A549 (cell line): ENCODE data around the gene DTD2. TPM values are rescaled to one million over a fixed set of nuclear protein-coding genes. Genes with fewer than 3 reads are reported as not detected.

Source experiments
- ATAC-seq, 2 experiments: fragments of 200-7000 bp in 1 of 2; fragments of >200 bp in 1 of 2; cut with Nextera tagmentation in 1 of 2; cut with Tn5 transposase in 1 of 2; 3 replicates each; pipeline versions ENCODE4 v1.8.0 to v1.9.1; 2018 to 2020; ENCODE audit warnings: mild to moderate bottlenecking in 1 of 2, moderate library complexity in 1 of 2
- CTCF ChIA-PET: fragments of 300-600 bp; sonication (Branson Sonifier 250); formaldehyde crosslinking; extraction: SDS; loops from one replicate; lab custom pipeline; 2021; ENCODE audit warnings: antibody characterized with exemption, inconsistent platforms; lab: Yijun Ruan, JAX
- POLR2A ChIA-PET: fragments of 350-600 bp; formaldehyde crosslinking; extraction: SDS; loops from one replicate; lab custom pipeline; 2021; ENCODE audit warnings: antibody characterized with exemption, inconsistent platforms; lab: Yijun Ruan, JAX
- DNase-seq, 2 experiments: peaks; one replicate each; pipeline versions ENCODE4 v3.0.0 to v3.0.0-alpha.2; 2011 to 2016; ENCODE audit warnings: low read depth in 1 of 2, low spot score in 1 of 2
- FAIRE-seq: peaks from 2 replicates; lab custom pipeline; 2011; peaks lifted over from hg19 to GRCh38; lab: Jason Lieb, UNC
- H3K27ac ChIP-seq, 2 experiments: fragments of >200 bp; sonication (Bioruptor Twin); formaldehyde crosslinking; 3 replicates each; pipeline ENCODE4 v1.5.1; 2016 to 2017
- H3K4me1 ChIP-seq: fragments of >200 bp; sonication (Bioruptor Twin); formaldehyde crosslinking; 3 replicates; pipeline ENCODE4 v1.6.1; 2016
- H3K4me2 ChIP-seq: fragments of >200 bp; sonication (Bioruptor Twin); formaldehyde crosslinking; 3 replicates; pipeline ENCODE4 v1.6.1; 2016
- H3K4me3 ChIP-seq: fragments of >200 bp; sonication (Bioruptor Twin); formaldehyde crosslinking; 3 replicates; pipeline ENCODE4 v1.5.1; 2016
- H3K9me3 ChIP-seq: fragments of >200 bp; sonication (Bioruptor Twin); formaldehyde crosslinking; 3 replicates; pipeline ENCODE4 v1.6.1; 2016
- CBX8 ChIP-seq: fragments of 200-600 bp; sonication (generic); IDR thresholded peaks from 2 replicates; pipeline ENCODE4 v1.6.1; 2016
- CEBPB ChIP-seq, 2 experiments: fragments of >200 bp in 1 of 2; sonication (Bioruptor Twin) in 1 of 2; formaldehyde crosslinking in 1 of 2; IDR thresholded peaks; 2 replicates each; pipeline ENCODE4 v1.6.1; 2012 to 2016
- CTCF ChIP-seq: fragments of >200 bp; sonication (Bioruptor Twin); formaldehyde crosslinking; IDR thresholded peaks from 3 replicates; pipeline ENCODE4 v1.5.1; 2016
- E2F6 ChIP-seq: IDR thresholded peaks from 2 replicates; pipeline ENCODE4 v1.6.1; 2012; ENCODE audit warnings: low read depth, borderline replicate concordance
- ESRRA ChIP-seq: fragments of 150-350 bp; IDR thresholded peaks from 2 replicates; pipeline ENCODE4 v1.6.1; 2014; ENCODE audit warnings: mild to moderate bottlenecking, low read length, borderline replicate concordance
- FOSB ChIP-seq: fragments of 250-450 bp; sonication (Bioruptor Pico); IDR thresholded peaks from 2 replicates; pipeline ENCODE4 v1.5.0; 2020; ENCODE audit warnings: mild to moderate bottlenecking, moderate library complexity
- HDAC2 ChIP-seq: fragments of 200-600 bp; sonication (generic); IDR thresholded peaks from 2 replicates; pipeline ENCODE4 v1.6.1; 2016
- MYC ChIP-seq: IDR thresholded peaks from 2 replicates; pipeline ENCODE4 v1.6.1; 2012; ENCODE audit warnings: mild to moderate bottlenecking, inconsistent platforms, low read length, improper control_type of control experiment, borderline replicate concordance
- NFE2L2 ChIP-seq: fragments of 150-350 bp; conservative IDR thresholded peaks from 2 replicates; pipeline ENCODE4 v1.6.1; 2014; ENCODE audit warnings: low read length
- NR3C1 ChIP-seq: fragments of >200 bp; sonication (Bioruptor Twin); formaldehyde crosslinking; IDR thresholded peaks from 3 replicates; pipeline ENCODE4 v1.6.1; 2017
- POLR2A ChIP-seq: IDR thresholded peaks from 2 replicates; pipeline ENCODE4 v1.6.1; 2012; ENCODE audit warnings: mild to moderate bottlenecking, low read length
- POLR2AphosphoS2 ChIP-seq: conservative IDR thresholded peaks from 2 replicates; pipeline ENCODE4 v1.6.1; 2012; ENCODE audit warnings: low read length, improper control_type of control experiment, inconsistent platforms
- RARB ChIP-seq: fragments of 250-450 bp; sonication (Bioruptor Pico); IDR thresholded peaks from 2 replicates; pipeline ENCODE4 v1.8.0; 2021; ENCODE audit warnings: mild to moderate bottlenecking, moderate library complexity
- REST ChIP-seq: fragments of 200-600 bp; sonication (generic); IDR thresholded peaks from 2 replicates; pipeline ENCODE4 v1.6.1; 2016; ENCODE audit warnings: antibody characterized with exemption, mild to moderate bottlenecking, moderate library complexity
- RFX5 ChIP-seq: fragments of 450-650 bp; IDR thresholded peaks from 2 replicates; pipeline ENCODE4 v1.7.1; 2014; ENCODE audit warnings: antibody characterized with exemption, mild to moderate bottlenecking, moderate library complexity
- ZC3H11A ChIP-seq: fragments of 450-650 bp; IDR thresholded peaks from 2 replicates; pipeline ENCODE4 v1.6.1; 2014; ENCODE audit warnings: antibody characterized with exemption, mild to moderate bottlenecking
- WGBS: methylation state at CpG from one replicate; pipeline ENCODE4 v1.1.6; 2017; ENCODE audit errors: missing lambda C conversion rate; 5-methylcytosine and 5-hydroxymethylcytosine counted together
- polyA plus RNA-seq, 4 experiments: library from polyadenylated mRNA; depleted of rRNA in 3 of 4; stranded (reverse); fragments of >200 nt; fragmentation: RNase III in 1 of 4; extraction: RNeasy Plus Mini Kit Qiagen cat#74134 plus additional on column Dnase treatment in 1 of 4; gene quantifications; 2 replicates in 3 of 4; 3 replicates in 1 of 4; pipeline ENCODE4 v1.2.3, GENCODE V29; 2011 to 2017

The DTD2 gene
- polyA plus RNA-seq, 2 of the 4 experiments (the other 2 are of a cell fraction): 28.5 to 39.5 TPM

- DNase-seq (peak in 1 of 2 experiments; percentile 13), ATAC-seq (peak; percentile 70 to 80), FAIRE-seq (no peak)
- POLR2A ChIA-PET: no interaction called here
- H3K27ac ChIP-seq: peak overlapping the region; percentile 10 to 44; a peak in 5 of 6 replicates
- WGBS: 0% methylated on average over 1 of the region's 1 CpG
- no peak overlapping the region for H3K4me3 ChIP-seq
- H3K9me3 ChIP-seq: no peaks in the 10 kb centered on the region
- H3K4me2 ChIP-seq: peak overlapping the region; percentile 55
- H3K4me1 ChIP-seq: peaks cover 53% of the 10 kb centered on the region
- CTCF ChIA-PET: interaction anchor here (1.3 to 1.4 kb wide), 2 partner anchors 20 to 35 kb away, joined by 3 to 4 read pairs; no protein-coding TSS in a partner anchor
- TF ChIP-seq CEBPB (IDR thresholded peaks at IDR 0.05): peak; percentile 48 to 58; a peak in 3 of 4 replicates
- TF ChIP-seq POLR2A: no peak
- no peak for TF ChIP-seq MYC
- no peak for TF ChIP-seq NR3C1
- TF ChIP-seq RARB (CRISPR knock-in tag): no peak
Observed at GRCh38 chr14:31414190-31414833, 43.0 kb downstream of the DTD2 start.

GRCh38 chr14:31411218-31411727 is 46.0 kb downstream of the DTD2 start:
- no peaks in the 10 kb centered on the region for H3K9me3 ChIP-seq
- FAIRE-seq: no peak

GRCh38 chr14:31410048-31410650 is 47.2 kb downstream of the DTD2 start:
- no peak overlapping the region for H3K4me2 ChIP-seq
- no peak for ATAC-seq
- no peak for FAIRE-seq
- POLR2A ChIA-PET: interaction anchor here (1.8 kb wide), 1 partner anchor 10 kb away, joined by 7 read pairs; the partner anchor contains the start of gene HEATR5A
- no peak overlapping the region for H3K27ac ChIP-seq
- no peak for DNase-seq
- no peak overlapping the region for H3K4me3 ChIP-seq
- WGBS: 89% methylated on average over 3 of the region's 3 CpGs
- no peaks in the 10 kb centered on the region for H3K9me3 ChIP-seq
- peaks cover 31% of the 10 kb centered on the region for H3K4me1 ChIP-seq
- CTCF ChIA-PET: interaction anchor here (1.2 kb wide), 1 partner anchor 10 kb away, joined by 3 read pairs; the partner anchor contains the start of gene HEATR5A
- TF ChIP-seq CTCF (no peak), ZC3H11A (no peak), REST (no peak), RFX5 (no peak), POLR2A (no peak), NFE2L2 (no peak), CEBPB (IDR thresholded peaks at IDR 0.05) (no peak), FOSB (no peak), CBX8 (no peak)

More at GRCh38 chr14:31411218-31411727, 46.0 kb downstream of the DTD2 start:
- no peak for ATAC-seq
- Histone ChIP-seq H3K27ac (peak overlapping the region in 1 of 2 experiments; percentile 16; a peak in 1 of 6 replicates), H3K4me3 (no peak overlapping the region), H3K4me1 (peaks cover 41% of the 10 kb centered on the region), H3K4me2 (peak overlapping the region; percentile 47)
- CTCF ChIA-PET: interaction anchor here (1.0 kb wide), 1 partner anchor 9 kb away, joined by 3 read pairs; no protein-coding TSS in a partner anchor
- no peak for TF ChIP-seq HDAC2
- no peak for TF ChIP-seq REST
- no peak for TF ChIP-seq E2F6
- TF ChIP-seq ZC3H11A: no peak
- TF ChIP-seq FOSB: no peak
- no peak for TF ChIP-seq ESRRA
- TF ChIP-seq POLR2AphosphoS2: no peak
- 15% methylated on average over 2 of the region's 2 CpGs for WGBS
- no peak for DNase-seq
- POLR2A ChIA-PET: interaction anchor here (1.8 kb wide), 1 partner anchor 9 kb away, joined by 7 read pairs; the partner anchor contains the start of gene HEATR5A
